ENCODE measurements around the gene ZNF784. TPM values are rescaled to one million over a fixed set of nuclear protein-coding genes. Genes with fewer than 3 reads are reported as not detected.
A peak's percentile ranks its signal among the peaks of the same experiment; 100 is the strongest.

The ZNF784 gene
- total and polyA plus RNA-seq, 2 of the 8 experiments (the other 6 are each of a cell fraction or from before 2014, with no cell fraction given): 6.5 to 8.0 TPM

DNA sequence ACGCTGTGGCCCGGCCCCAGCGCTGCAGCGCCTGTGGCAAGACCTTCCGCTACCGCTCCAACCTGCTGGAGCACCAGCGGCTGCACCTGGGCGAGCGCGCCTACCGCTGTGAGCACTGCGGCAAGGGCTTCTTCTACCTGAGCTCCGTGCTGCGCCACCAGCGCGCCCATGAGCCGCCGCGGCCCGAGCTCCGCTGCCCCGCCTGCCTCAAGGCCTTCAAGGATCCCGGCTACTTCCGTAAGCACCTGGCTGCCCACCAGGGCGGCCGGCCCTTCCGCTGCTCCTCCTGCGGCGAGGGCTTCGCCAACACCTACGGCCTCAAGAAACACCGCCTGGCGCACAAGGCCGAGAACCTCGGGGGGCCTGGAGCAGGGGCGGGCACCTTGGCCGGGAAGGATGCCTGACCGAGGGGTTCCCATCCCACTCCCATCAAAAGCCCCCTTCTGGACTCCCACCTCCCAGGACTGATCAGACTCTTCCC, 7.9 kb downstream of the ZNF784 start:
- CTCF ChIA-PET (ENCODE audit: partially characterized antibody): interaction anchor here (0.5 kb wide), 1 partner anchor 355 kb away, joined by 3 read pairs; no protein-coding TSS in a partner anchor
- Histone ChIP-seq H3K18ac (ENCODE audit: extremely low read depth, low read length) (no peak overlapping the region), H4K20me1 (replicated peaks in 1 of 2; ENCODE audit: control insufficient read depth in 1 of 2, insufficient read depth in 2 of 2, low read length in 2 of 2) (peaks cover 6 to 10% of the 10 kb centered on the region in 2 experiments), H3K23ac (ENCODE audit: insufficient read length) (no peak overlapping the region), H3K23me2 (ENCODE audit: low read depth, low read length) (no peaks in the 10 kb centered on the region), H4K5ac (ENCODE audit: insufficient read length, low read depth, low read length) (no peak overlapping the region), H2AFZ (ENCODE audit: low read length) (no peak overlapping the region), H3K36me3 (ENCODE audit: control insufficient read depth in 2 of 4, insufficient read depth in 4 of 4, low read length in 3 of 4) (peaks cover 0 to 33% (median 2%) of the 10 kb centered on the region in 4 experiments; a peak in 6 of 8 replicates), H2BK120ac (replicated peaks; ENCODE audit: low read depth, low read length) (no peak overlapping the region), H4K91ac (replicated peaks; ENCODE audit: insufficient read length, low read length) (no peak overlapping the region), H2BK12ac (ENCODE audit: low read depth, low read length) (no peak overlapping the region), H3K9ac (replicated peaks in 1 of 4; ENCODE audit: extremely low read depth in 1 of 4, low read depth in 3 of 4, low read length in 3 of 4) (no peak overlapping the region), H3K4me3 (ENCODE audit: extremely low read depth in 1 of 4, insufficient read depth in 2 of 4, low read depth in 3 of 4, low read length in 4 of 4) (no peak overlapping the region), H3K14ac (ENCODE audit: insufficient read length) (no peak overlapping the region), H3K79me2 (ENCODE audit: control insufficient read depth in 1 of 2, insufficient read depth in 2 of 2, low read length in 2 of 2) (no peaks in the 10 kb centered on the region), H3K4me2 (ENCODE audit: insufficient read depth in 1 of 2, low read depth in 2 of 2, low read length in 2 of 2) (no peak overlapping the region), H3K79me1 (ENCODE audit: low read depth, low read length) (no peaks in the 10 kb centered on the region), H2BK20ac (ENCODE audit: low read length) (no peak overlapping the region), H2BK15ac (ENCODE audit: low read length) (no peak overlapping the region), H3K27me3 (replicated peaks in 1 of 4; ENCODE audit: control insufficient read depth in 3 of 4, extremely low read depth in 1 of 4, insufficient read depth in 3 of 4, low read length in 3 of 4) (peaks cover 0 to 2% (median 0%) of the 10 kb centered on the region in 4 experiments; a peak in 1 of 7 replicates), H4K8ac (ENCODE audit: extremely low read depth, insufficient read depth, low read length) (no peak overlapping the region; the same call in none of the 2 replicates), H3K56ac (replicated peaks; ENCODE audit: insufficient read length, low read depth, low read length) (no peak overlapping the region), H3K4ac (replicated peaks; ENCODE audit: insufficient read length, low read depth, low read length) (no peak overlapping the region), H2AK5ac (ENCODE audit: low read depth, low read length) (no peak overlapping the region), H3K27ac (ENCODE audit: low read depth, low read length) (no peak overlapping the region), H2BK5ac (ENCODE audit: low read depth, low read length) (no peak overlapping the region), H3K4me1 (replicated peaks in 1 of 4; ENCODE audit: control insufficient read depth in 3 of 4, insufficient read depth in 4 of 4, low read length in 3 of 4) (no peaks in the 10 kb centered on the region), H3K9me3 (ENCODE audit: insufficient read depth in 2 of 2, low read depth in 1 of 2, low read length in 1 of 2) (no peaks in the 10 kb centered on the region; a peak in 1 of 4 replicates)
- POLR2A ChIA-PET (ENCODE audit: partially characterized antibody): interaction anchor here (0.5 to 3.2 kb wide), 6 partner anchors 10 to 145 kb away, joined by 3 to 12 read pairs (median 3); partner anchors contain the start of genes FIZ1, ZNF580 and ZNF865
- DNase-seq (ENCODE audit: low read depth in 1 of 2, low spot score in 2 of 2) (peak in 1 of 2 experiments; percentile 45), FAIRE-seq (no peak)
- WGBS, 2 experiments (ENCODE audit: extremely low coverage in 1 of 2, insufficient coverage in 1 of 2, insufficient read length in 1 of 2, insufficient replicate concordance in 2 of 2, low coverage in 1 of 2, low lambda C conversion rate in 2 of 2, missing lambda C conversion rate in 1 of 2): 96% methylated on average over 38 of the region's 38 CpGs; no CpG with 5 or more reads in 1 of the 2 experiments
- TF ChIP-seq, protein P1, sequence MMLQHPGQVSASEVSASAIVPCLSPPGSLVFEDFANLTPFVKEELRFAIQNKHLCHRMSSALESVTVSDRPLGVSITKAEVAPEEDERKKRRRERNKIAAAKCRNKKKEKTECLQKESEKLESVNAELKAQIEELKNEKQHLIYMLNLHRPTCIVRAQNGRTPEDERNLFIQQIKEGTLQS (IDR thresholded peaks at IDR 0.05; ENCODE audit: insufficient read depth, low read depth, low read length): no peak
- TF ChIP-seq SAP30 (IDR thresholded peaks at IDR 0.05; ENCODE audit: insufficient read depth, insufficient replicate concordance, low read length) (no peak), RXRA (IDR thresholded peaks at IDR 0.05; ENCODE audit: insufficient read depth, low read depth, low read length) (no peak), TEAD4 (IDR thresholded peaks at IDR 0.05; ENCODE audit: low read depth, low read length) (no peak), BACH1 (IDR thresholded peaks at IDR 0.05; ENCODE audit: low read length) (no peak), BCL11A (IDR thresholded peaks at IDR 0.05; ENCODE audit: low read depth in 2 of 2, low read length in 2 of 2) (no peak), CTBP2 (IDR thresholded peaks at IDR 0.05; ENCODE audit: borderline replicate concordance, insufficient read depth, insufficient read length, low read length) (no peak), SIRT6 (IDR thresholded peaks at IDR 0.05; ENCODE audit: low read length) (no peak)
